Stimulated activated CD4-positive, alpha-beta T cell treated with anti-CD3 and anti-CD28 coated beads, Interleukin-1b, Interleukin-23, amount 100 ng/mL, for 24 hours (primary cell): ENCODE results near the gene MRPL55.

Experiments used
- DNase-seq, 4 experiments: peaks; one replicate each; pipeline ENCODE4 v3.0.0-alpha.2; 2020; ENCODE audit warnings: low read depth in 4 of 4, low spot score in 1 of 4

The MRPL55 gene

DNA sequence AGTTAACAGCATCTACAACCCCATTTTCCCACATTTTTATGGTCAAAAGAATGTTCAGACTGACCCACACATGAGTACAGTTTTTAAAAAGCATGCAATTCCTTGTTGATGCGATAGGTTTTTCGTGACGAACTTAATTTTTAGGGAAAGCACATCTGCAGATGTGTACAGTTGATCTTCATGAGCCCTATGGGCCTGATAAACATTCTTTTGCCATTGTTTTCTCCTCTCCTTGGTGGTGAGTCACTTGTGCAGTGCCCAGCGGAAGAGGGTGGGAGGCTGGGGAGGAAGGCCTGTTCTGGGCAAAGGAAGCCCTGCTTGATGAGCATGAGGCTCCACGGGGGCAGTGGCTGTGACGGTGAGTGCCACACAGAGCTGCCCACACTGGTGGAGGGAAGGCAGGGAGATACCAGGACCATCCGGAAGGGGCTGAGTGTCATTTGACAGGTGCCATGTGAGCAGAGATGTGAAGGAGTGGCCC, 21.3 kb downstream of the MRPL55 start:
- DNase-seq, result no peak

GRCh38 chr1:228085287-228085951, 23.7 kb downstream of the MRPL55 start:
- DNase-seq, result no peak

GRCh38 chr1:228084797-228085196, 24.3 kb downstream of the MRPL55 start:
- no peak for DNase-seq

DNA sequence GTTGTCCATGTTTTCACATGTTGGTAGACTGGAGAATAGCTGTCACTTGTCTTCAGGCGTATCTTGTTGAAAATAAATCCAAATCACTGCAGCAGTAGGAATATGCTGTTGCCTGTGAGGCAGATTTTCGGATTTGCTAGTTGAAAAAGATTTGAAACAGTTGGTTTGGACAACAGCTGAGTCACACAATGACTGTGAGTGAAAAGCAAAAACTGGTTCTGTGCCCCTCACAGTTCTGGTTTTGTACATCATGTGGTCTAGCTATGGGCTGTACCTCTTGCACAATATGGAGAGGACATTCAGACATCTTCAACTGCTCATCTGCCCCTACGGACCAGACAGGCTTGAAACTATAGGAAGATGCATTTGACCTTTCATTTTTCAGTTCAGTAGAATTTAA, 24.8 kb downstream of the MRPL55 start:
- no peak for DNase-seq

GRCh38 chr1:228083871-228084278, 25.2 kb downstream of the MRPL55 start:
- no peak for DNase-seq

DNA sequence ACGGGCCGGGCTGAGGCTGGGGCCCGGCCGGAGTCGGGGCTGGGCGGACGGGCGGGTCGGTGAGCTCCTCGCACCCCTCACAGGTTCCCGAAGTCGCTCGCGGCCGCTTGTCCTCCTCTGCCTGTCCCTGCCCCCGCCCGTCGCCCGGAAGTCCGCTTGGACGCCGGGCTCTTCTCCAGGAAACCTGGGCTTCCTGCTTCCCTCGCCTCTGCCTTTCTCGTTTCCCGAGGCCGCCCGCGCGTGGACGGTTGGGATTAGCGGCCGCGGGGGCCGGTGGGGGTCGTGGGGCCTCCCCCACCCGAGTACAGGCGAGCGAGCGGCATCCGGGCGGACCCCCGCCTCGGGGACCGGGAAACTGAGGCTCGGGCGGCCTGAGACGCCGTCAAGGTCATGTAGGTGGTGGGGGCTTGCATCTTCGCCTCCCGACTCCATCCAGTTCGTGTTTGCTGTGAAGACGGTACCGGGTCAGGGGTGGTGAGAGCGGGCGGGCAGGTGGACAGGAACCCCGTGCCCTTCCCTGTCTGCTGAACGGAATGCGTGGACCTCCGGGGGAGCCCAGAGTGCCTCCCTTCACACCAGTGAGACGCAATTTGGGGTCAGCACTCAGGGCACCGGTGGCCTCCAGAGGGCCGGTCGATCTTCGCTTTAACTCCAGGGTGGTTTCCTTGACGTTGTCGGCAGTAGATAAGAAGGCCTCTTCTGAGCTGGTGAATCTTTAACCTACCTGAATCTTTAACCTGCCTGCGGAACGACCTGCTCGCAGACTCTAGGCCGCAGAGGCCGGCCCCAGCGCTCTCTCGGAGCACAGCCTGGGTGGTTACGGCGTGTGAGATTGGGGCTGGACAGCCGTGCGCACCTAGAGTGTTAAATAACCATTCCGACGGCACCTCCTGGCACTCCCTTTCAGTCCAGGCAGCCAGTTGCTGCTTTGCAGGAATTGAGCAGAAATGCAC, 25.9 kb downstream of the MRPL55 start:
- no peak for DNase-seq

DNA sequence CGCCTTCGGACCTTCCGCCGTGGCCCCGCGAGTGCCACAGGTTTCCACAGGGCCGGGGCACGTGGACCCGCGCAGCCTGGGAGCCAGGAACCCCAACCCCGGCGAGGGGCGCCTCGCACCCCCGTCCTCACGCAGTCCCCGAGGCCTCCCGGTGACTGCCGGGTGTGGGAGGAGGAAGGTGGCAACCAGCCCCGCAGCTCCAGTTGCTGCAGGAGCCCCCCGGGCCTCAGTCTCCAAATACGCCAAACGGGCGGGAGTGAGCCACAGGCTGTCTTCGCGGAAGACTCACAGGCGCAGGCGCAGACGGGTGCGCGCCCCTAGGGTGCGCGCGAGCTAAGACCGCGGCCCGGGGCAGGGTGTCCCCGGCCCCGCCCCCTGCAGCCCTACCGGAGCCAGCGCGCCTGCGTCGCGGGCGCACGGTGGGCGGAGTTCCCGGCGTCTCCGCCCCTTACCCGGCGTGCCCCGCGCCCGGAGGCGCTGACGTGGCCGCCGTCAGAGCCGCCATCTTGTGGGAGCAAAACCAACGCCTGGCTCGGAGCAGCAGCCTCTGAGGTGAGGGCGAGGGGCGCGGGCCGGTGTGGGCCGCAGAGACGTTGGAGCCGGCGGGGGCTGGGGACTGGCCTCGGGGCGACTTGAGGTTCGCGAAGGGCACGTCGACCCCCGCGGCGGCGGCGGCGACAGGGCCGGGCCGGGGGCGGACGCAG, 26.7 kb downstream of the MRPL55 start, which contains the start of gene ARF1:
Gene ARF1 (plus strand): TSS at position 495 of the 704 bp plus-strand sequence. CDS start 14,407 bp downstream, outside the sequence.
- DNase-seq, result peak; percentile 77 to 86 (median 82)

- no peak for DNase-seq
Measured at GRCh38 chr1:228081578-228082213, 27.4 kb downstream of the MRPL55 start.

DNA sequence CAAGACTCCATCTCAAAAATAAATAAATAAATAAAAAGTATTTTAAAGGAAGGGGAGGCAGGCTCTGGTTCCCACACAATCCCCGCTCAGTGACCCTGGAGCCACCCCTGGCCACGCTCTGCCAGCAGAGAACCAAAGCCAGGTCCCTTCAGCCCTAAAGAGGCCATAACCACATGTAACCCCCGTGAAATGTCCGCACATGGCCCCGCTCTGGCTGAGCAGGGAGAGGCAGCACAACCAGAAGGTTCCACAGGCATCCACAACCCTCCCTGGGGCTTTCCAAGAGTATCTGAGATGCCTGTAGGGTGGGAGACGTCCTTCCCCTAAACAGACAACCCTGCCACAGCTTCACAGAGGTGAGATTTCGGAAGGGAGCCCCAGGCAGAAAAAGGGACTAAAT, 28.0 kb downstream of the MRPL55 start:
- no peak for DNase-seq

- no peak for DNase-seq
Measured at GRCh38 chr1:228079601-228080263, 29.4 kb downstream of the MRPL55 start.

- no peak for DNase-seq
Measured at GRCh38 chr1:228079013-228079412, 30.1 kb downstream of the MRPL55 start.

DNA sequence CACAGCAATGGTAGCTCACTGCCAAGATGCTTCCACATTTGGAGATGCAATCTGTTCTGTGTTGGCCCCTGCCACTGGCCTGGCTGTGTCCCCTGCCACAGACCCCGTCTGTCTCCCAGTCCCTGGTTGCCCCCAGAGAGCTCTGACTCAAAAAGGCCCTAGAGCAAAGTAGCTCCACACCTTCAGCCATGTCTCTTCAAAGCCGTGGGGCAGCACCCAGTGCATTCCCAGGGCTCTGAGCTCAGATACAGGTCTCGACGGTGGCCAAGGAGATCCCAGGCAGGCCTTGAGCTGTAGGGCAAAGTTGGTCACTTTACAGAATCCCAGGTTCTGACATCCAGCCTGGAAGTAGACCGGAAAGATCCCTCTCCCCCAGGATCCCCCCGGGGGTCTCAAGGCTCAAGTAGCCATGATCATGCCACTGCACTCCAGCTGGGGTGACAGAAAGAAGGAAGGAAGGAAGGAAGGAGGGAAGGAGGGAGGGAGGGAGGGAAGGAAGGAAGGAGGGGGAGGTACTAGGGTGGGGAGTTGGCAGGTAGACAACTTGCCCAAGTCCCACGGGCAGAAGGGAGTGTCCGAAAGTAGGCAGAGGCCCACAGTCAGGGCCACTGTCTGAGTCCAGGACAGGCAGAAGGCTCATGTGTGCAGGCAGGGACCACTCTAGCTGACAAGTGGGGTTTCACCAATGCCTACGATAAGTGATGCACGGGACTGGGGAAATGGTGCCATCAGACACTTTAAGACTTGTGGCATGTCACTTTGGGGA, 31.4 kb downstream of the MRPL55 start:
- no peak for DNase-seq

DNA sequence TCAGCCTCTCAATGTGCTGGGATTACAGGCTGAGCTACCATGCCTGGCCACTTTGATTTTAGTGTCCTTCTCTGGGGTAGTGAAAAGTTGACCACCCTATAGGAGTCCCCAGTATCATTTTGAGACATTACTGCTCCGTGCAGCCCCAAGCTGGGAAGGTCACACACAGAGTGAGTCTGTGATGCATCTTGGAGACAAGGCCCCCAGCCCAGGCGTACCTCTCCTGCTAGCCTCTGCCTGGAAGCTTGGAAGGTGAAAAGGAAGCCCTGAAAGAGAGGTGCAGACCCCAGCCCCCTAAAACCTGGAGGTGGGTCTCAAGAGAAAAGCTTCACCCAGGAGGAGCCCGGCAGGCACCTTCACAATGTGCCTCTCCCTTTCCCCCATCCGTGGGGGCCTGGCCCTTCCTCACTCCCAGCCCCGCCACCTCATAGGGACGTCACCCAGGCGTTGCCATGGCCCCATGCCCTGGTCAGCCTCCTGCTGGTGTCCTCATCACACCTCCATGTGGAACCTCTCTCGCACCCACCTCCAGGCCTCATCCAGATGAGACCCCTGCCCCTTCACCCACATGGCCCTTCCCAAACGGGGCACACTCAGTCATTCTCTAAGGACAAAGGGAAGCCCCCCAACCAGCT, 32.2 kb downstream of the MRPL55 start:
- DNase-seq, result no peak

DNA sequence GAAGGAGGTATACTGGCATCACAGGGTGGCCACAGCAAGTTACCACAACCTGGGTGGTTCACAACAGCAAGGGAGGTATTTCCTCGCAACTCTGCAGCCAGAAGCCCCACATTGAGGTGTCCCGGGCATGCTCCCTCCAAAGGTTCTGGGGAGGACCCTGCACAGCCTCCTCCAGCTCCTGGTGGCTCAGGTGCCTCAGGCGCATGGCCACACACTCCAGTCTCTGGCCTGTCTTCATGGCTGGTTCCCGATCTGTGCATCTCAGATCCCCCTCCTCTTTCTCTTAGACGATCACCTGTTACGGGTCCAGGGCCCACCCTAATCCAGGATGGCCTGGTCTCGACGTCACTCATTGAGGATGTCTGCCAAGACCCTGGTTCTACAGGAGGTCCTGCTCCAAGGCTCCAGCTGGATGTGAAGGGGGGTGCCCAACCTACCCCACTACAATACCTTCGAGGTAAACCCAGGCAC, 33.3 kb downstream of the MRPL55 start:
- no peak for DNase-seq

DNA sequence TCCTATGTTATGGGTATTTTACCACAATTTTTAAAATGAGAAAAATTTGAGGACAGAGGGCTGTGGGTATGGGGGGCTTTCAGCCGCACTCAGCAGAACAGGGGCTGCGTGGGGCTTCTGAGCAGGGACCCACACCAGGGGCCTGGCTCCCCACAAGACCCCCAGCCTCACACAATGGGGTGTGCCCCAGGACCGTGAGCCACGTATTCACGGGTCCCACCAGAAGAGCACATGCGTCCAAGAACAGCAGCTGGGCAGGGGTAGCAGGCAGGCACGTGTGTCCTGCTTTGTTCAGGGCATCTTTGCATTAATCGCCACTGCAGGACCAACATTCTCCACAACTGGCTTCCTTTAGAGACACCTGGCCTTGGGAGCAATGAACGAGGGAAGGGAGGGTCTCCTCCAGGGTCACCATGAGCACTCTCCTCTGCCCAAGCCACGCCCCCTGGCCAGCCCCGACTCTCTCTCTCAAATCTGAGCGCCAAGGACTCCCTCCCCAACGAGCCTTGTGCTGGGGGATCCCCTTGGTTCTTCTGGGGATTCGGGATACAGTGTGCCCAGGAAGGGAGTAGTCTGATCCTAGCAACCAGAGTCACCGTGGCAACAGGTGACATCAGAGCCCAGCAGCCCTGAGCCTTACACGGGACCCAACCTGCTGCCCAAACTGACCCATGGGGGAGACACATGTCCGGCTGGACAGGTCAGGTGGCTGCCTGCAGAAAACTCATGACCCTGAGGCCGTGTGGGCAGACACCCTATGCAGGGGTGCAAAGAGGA, 34.0 kb downstream of the MRPL55 start:
- no peak for DNase-seq

DNA sequence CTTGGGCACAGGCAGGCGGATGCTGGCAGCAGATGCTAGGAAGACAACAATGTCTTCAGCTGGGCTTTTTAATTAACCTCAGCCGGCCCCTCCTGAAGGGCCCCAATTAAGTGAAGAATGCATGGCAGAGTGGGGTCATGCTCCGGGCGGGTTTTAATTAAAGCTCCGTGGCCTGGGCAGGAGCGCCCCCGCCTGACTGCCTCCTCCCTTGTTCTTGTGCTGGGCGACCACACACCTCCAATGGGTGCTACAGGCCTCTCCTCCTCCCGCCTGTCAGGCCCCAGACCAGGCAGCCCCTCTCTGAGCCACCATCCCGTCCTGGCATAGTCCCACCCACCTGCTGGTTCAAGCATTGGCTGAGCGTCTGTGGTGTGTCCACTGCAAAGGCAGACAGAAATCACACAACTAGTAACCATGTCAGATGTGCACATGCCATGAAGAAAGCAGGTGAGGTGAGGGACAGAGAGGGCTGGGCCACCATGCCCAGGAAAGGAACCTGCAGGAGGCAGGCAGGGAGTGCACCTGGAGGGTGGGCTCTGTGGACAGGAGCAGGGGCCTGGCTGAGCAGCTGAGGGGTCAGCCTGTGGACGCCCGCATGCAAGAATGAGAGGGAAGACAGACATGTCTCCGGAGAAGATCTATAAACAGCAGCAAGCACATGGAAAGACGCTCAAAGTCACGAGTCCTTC, 35.1 kb downstream of the MRPL55 start:
- DNase-seq, result no peak

- DNase-seq, result no peak
Measured at GRCh38 chr1:228073061-228073856, 35.8 kb downstream of the MRPL55 start.
